Duodenal mucosa (tissue), 2 donors: Measurements from ENCODE around the gene B4GALT1.

ENCODE experiments used
- H3K27ac ChIP-seq: one replicate; pipeline ENCODE4 v1.7.0; 2013; ENCODE audit warnings: low read depth, low read length
- H3K27me3 ChIP-seq, 2 donors: one replicate each; pipeline ENCODE4 v1.7.0; 2013; ENCODE audit warnings: low read length in 2 of 2, control low read depth in 1 of 2; ENCODE audit not compliant: insufficient read depth in 2 of 2, control insufficient read depth in 1 of 2
- H3K36me3 ChIP-seq, 2 donors: one replicate each; pipeline ENCODE4 v1.7.0; 2013; ENCODE audit warnings: low read length in 2 of 2, control low read depth in 1 of 2; ENCODE audit not compliant: insufficient read depth in 2 of 2, control insufficient read depth in 1 of 2
- H3K4me1 ChIP-seq, 2 donors: one replicate each; pipeline ENCODE4 v1.7.0; 2013; ENCODE audit warnings: low read length in 2 of 2, control low read depth in 1 of 2; ENCODE audit not compliant: insufficient read depth in 2 of 2, control insufficient read depth in 1 of 2
- H3K4me3 ChIP-seq, 2 donors: one replicate each; pipeline ENCODE4 v1.7.0; 2013; ENCODE audit warnings: low read length in 2 of 2, low read depth in 1 of 2
- H3K9ac ChIP-seq, 2 donors: one replicate each; pipeline ENCODE4 v1.7.0; 2013; ENCODE audit warnings: low read length in 2 of 2, low read depth in 1 of 2
- H3K9me3 ChIP-seq, 2 donors: one replicate each; pipeline ENCODE4 v1.7.0; 2013; ENCODE audit warnings: low read length in 2 of 2, control low read depth in 1 of 2; ENCODE audit not compliant: control insufficient read depth in 1 of 2

Gene B4GALT1

GRCh38 chr9:33111631-33112030 is 55.5 kb downstream of the B4GALT1 start:
- no peak overlapping the region for H3K9ac ChIP-seq
- no peaks in the 10 kb centered on the region for H3K9me3 ChIP-seq
- no peaks in the 10 kb centered on the region for H3K4me1 ChIP-seq
- no peak overlapping the region for H3K27ac ChIP-seq
- H3K27me3 ChIP-seq = no peaks in the 10 kb centered on the region
- no peak overlapping the region for H3K4me3 ChIP-seq
- peaks cover 26 to 47% of the 10 kb centered on the region in 2 donors for H3K36me3 ChIP-seq

GRCh38 chr9:33110686-33111085 is 56.5 kb downstream of the B4GALT1 start:
- no peak overlapping the region for H3K9ac ChIP-seq
- no peaks in the 10 kb centered on the region for H3K4me1 ChIP-seq
- no peak overlapping the region for H3K27ac ChIP-seq
- H3K36me3 ChIP-seq = peaks cover 26 to 44% of the 10 kb centered on the region in 2 donors
- H3K9me3 ChIP-seq = no peaks in the 10 kb centered on the region
- no peaks in the 10 kb centered on the region for H3K27me3 ChIP-seq
- H3K4me3 ChIP-seq = no peak overlapping the region

GRCh38 chr9:33109850-33110595 is 57.1 kb downstream of the B4GALT1 start:
- Histone ChIP-seq H3K9me3 (no peaks in the 10 kb centered on the region), H3K36me3 (peaks cover 26 to 38% of the 10 kb centered on the region in 2 donors), H3K27me3 (no peaks in the 10 kb centered on the region), H3K9ac (no peak overlapping the region), H3K4me1 (no peaks in the 10 kb centered on the region), H3K4me3 (no peak overlapping the region), H3K27ac (no peak overlapping the region)

GRCh38 chr9:33109097-33109496 is 58.0 kb downstream of the B4GALT1 start:
- H3K9ac ChIP-seq = no peak overlapping the region
- H3K27ac ChIP-seq = no peak overlapping the region
- H3K27me3 ChIP-seq = no peaks in the 10 kb centered on the region
- no peaks in the 10 kb centered on the region for H3K4me1 ChIP-seq
- no peak overlapping the region for H3K4me3 ChIP-seq
- no peaks in the 10 kb centered on the region for H3K9me3 ChIP-seq
- H3K36me3 ChIP-seq = peaks cover 23 to 30% of the 10 kb centered on the region in 2 donors

GRCh38 chr9:33108472-33108871 is 58.7 kb downstream of the B4GALT1 start:
- Histone ChIP-seq H3K27me3 (no peaks in the 10 kb centered on the region), H3K4me1 (no peaks in the 10 kb centered on the region), H3K27ac (no peak overlapping the region), H3K9me3 (no peaks in the 10 kb centered on the region), H3K36me3 (peaks cover 19 to 23% of the 10 kb centered on the region in 2 donors), H3K9ac (no peak overlapping the region), H3K4me3 (no peak overlapping the region)

- Histone ChIP-seq H3K9me3 (no peaks in the 10 kb centered on the region), H3K27ac (peak overlapping the region; percentile 5), H3K4me1 (no peaks in the 10 kb centered on the region), H3K36me3 (peaks cover 13 to 16% of the 10 kb centered on the region in 2 donors), H3K9ac (no peak overlapping the region), H3K4me3 (no peak overlapping the region), H3K27me3 (no peaks in the 10 kb centered on the region)
These were observed 59.4 kb downstream of the B4GALT1 start for GRCh38 chr9:33107762-33108161.

- H3K36me3 ChIP-seq = peaks cover 8 to 14% of the 10 kb centered on the region in 2 donors
- H3K27ac ChIP-seq = peak overlapping the region; percentile 5
- no peaks in the 10 kb centered on the region for H3K4me1 ChIP-seq
- no peaks in the 10 kb centered on the region for H3K27me3 ChIP-seq
- no peak overlapping the region for H3K4me3 ChIP-seq
- no peaks in the 10 kb centered on the region for H3K9me3 ChIP-seq
- H3K9ac ChIP-seq = no peak overlapping the region
These were observed 60.1 kb downstream of the B4GALT1 start for GRCh38 chr9:33106827-33107621.

GRCh38 chr9:33106372-33106771 is 60.8 kb downstream of the B4GALT1 start:
- Histone ChIP-seq H3K4me1 (no peaks in the 10 kb centered on the region), H3K9me3 (no peaks in the 10 kb centered on the region), H3K9ac (no peak overlapping the region), H3K4me3 (no peak overlapping the region), H3K27me3 (no peaks in the 10 kb centered on the region), H3K36me3 (peaks cover 1 to 8% of the 10 kb centered on the region in 2 donors), H3K27ac (no peak overlapping the region)

GRCh38 chr9:33105959-33106358 is 61.2 kb downstream of the B4GALT1 start:
- Histone ChIP-seq H3K27ac (no peak overlapping the region), H3K9ac (no peak overlapping the region), H3K27me3 (no peaks in the 10 kb centered on the region), H3K4me3 (no peak overlapping the region), H3K9me3 (no peaks in the 10 kb centered on the region), H3K36me3 (peaks cover 0 to 7% of the 10 kb centered on the region in 2 donors), H3K4me1 (no peaks in the 10 kb centered on the region)

- no peak overlapping the region for H3K4me3 ChIP-seq
- peaks cover 0 to 4% of the 10 kb centered on the region in 2 donors for H3K36me3 ChIP-seq
- no peaks in the 10 kb centered on the region for H3K4me1 ChIP-seq
- H3K27me3 ChIP-seq = no peaks in the 10 kb centered on the region
- no peaks in the 10 kb centered on the region for H3K9me3 ChIP-seq
- H3K27ac ChIP-seq = no peak overlapping the region
- H3K9ac ChIP-seq = no peak overlapping the region
These were observed 61.6 kb downstream of the B4GALT1 start for GRCh38 chr9:33105504-33105903.
